ENCODE measurements around the gene GPR143. TPM values are rescaled to one million over a fixed set of nuclear protein-coding genes. Genes with fewer than 3 reads are reported as not detected.

The GPR143 gene
- total and polyA plus RNA-seq, 3 experiments from 2014 or later = 0.15 TPM; not detected in 2

DNA sequence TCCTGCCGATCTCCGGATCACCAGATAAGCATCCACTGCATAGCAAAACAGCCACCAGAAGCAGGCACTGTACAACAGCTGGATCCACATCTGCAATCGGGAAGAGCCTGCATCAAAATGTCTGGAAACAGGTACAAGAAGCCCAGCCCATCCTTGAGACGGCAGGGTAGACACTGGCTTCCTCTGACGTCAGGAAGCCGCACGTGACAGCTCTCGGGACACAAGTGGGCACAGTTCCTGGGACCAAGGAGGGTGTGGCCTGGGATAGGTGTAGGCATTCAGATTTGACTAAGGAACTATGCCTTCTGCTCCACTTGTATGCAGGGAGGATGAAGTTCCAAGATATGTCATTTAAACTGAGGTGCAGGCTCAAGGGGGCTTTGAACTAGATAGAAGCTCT, 6.3 kb downstream of the GPR143 start:
- CTCF ChIA-PET = no interaction called here
- H3K36me3 ChIP-seq (ENCODE audit: insufficient read depth, low read length) = no peaks in the 10 kb centered on the region
- Mint-ChIP-seq H3K4me1 (no peaks in the 10 kb centered on the region), H3K9me3 (peaks cover 0 to 8% (median 7%) of the 10 kb centered on the region in 5 donors), H3K36me3 (peaks cover 0 to 7% (median 0%) of the 10 kb centered on the region in 3 donors), H3K4me3 (no peak overlapping the region), H3K27me3 (peaks cover 8 to 12% of the 10 kb centered on the region in 2 donors), H3K27ac (peak overlapping the region in 1 of 8 donors; percentile 54)
- H3K27me3 ChIP-seq (ENCODE audit: insufficient read depth, low read length, poor library complexity, severe bottlenecking) = no peaks in the 10 kb centered on the region
- no peak overlapping the region for H3K4me3 ChIP-seq (ENCODE audit: low read length)
- H3K4me1 ChIP-seq (ENCODE audit: insufficient read depth, low read length) = no peaks in the 10 kb centered on the region
- no peak for DNase-seq
- no peaks in the 10 kb centered on the region for H3K9me3 ChIP-seq (ENCODE audit: low read length)
- no peak overlapping the region for H3K27ac ChIP-seq (ENCODE audit: low read depth, low read length)
- POLR2A ChIA-PET = no interaction called here

DNA sequence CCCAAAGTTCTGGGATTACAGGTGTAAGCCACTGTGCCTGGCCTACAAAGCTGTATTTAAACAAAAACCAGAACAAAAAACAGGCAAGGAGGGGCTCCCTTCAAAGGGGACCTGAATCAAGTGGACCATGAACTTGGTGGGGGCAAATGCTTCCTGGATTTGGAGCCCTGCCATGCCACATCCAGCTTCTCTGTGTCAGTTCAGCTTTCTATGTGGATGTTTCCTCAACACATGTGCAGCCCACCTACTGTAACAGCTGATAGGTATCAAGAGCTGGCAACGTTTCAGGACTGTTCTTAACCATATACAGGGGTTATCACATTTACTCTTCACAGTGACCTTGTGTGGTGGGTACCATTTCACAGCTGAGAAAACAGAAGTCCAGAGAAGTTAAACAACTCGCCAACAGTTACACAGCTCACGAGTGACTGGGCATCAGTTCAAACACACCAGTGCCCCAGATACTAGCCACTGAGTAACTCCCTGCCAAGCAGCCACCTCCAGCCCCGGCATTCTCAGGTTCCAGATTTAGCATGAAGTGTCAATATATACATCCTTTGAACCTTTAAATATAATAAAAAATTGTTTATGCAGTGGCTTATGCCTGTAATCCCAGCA, 7.5 kb downstream of the GPR143 start:
- Histone ChIP-seq H3K9me3 (ENCODE audit: low read length) (no peaks in the 10 kb centered on the region), H3K4me3 (ENCODE audit: low read length) (no peak overlapping the region), H3K27me3 (ENCODE audit: insufficient read depth, low read length, poor library complexity, severe bottlenecking) (no peaks in the 10 kb centered on the region), H3K4me1 (ENCODE audit: insufficient read depth, low read length) (no peaks in the 10 kb centered on the region), H3K36me3 (ENCODE audit: insufficient read depth, low read length) (no peaks in the 10 kb centered on the region), H3K27ac (ENCODE audit: low read depth, low read length) (no peak overlapping the region)
- Mint-ChIP-seq H3K36me3 (peaks cover 0 to 7% (median 0%) of the 10 kb centered on the region in 3 donors), H3K27me3 (peaks cover 8 to 9% of the 10 kb centered on the region in 2 donors), H3K4me3 (no peak overlapping the region), H3K27ac (no peak overlapping the region), H3K9me3 (peaks cover 0 to 8% (median 6%) of the 10 kb centered on the region in 5 donors), H3K4me1 (no peaks in the 10 kb centered on the region)
- CTCF ChIA-PET = no interaction called here
- POLR2A ChIA-PET = no interaction called here
- no peak for DNase-seq

- no peak for DNase-seq
- H3K4me3 ChIP-seq (ENCODE audit: low read length) = no peak overlapping the region
- peaks cover 0 to 7% (median 0%) of the 10 kb centered on the region in 3 donors for H3K36me3 Mint-ChIP-seq
- H3K4me1 Mint-ChIP-seq = no peaks in the 10 kb centered on the region
- no peak overlapping the region for H3K27ac Mint-ChIP-seq
- no peaks in the 10 kb centered on the region for H3K4me1 ChIP-seq (ENCODE audit: insufficient read depth, low read length)
- POLR2A ChIA-PET = no interaction called here
- no peaks in the 10 kb centered on the region for H3K27me3 ChIP-seq (ENCODE audit: insufficient read depth, low read length, poor library complexity, severe bottlenecking)
- peaks cover 7 to 8% of the 10 kb centered on the region in 2 donors for H3K27me3 Mint-ChIP-seq
- CTCF ChIA-PET = no interaction called here
- H3K9me3 Mint-ChIP-seq = peaks cover 0 to 8% (median 6%) of the 10 kb centered on the region in 5 donors
- no peak overlapping the region for H3K27ac ChIP-seq (ENCODE audit: low read depth, low read length)
- no peak overlapping the region for H3K4me3 Mint-ChIP-seq
- H3K36me3 ChIP-seq (ENCODE audit: insufficient read depth, low read length) = no peaks in the 10 kb centered on the region
- no peaks in the 10 kb centered on the region for H3K9me3 ChIP-seq (ENCODE audit: low read length)
Observed at GRCh38 chrX:9757366-9757765, 8.3 kb downstream of the GPR143 start.

DNA sequence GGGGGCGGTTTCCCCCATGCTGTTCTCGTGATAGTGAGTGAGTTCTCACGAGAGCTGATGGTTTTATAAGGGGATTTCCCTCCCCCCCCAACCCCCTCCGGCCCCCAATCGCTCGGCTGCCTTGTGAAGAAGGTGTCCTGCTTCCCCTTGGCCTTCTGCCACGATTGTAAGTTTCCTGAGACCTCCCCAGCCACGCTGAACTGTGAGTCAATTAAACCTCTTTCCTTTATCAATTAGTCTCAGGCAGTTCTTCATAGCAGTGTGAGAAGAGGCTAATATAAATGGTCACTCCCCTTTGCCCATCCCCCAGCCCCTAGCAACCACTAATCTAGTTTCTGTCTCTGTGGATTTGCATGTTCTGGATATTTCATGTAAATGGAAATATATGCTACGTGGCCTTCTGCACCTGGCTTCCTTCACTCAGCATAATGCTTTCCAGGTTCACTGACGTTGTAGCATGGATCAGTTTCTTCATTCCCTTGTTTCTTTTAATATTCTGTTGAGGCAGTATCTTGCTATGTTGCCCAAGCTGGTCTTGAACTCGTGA, 16.4 kb downstream of the GPR143 start:
- Histone ChIP-seq H3K36me3 (ENCODE audit: insufficient read depth, low read length) (no peaks in the 10 kb centered on the region), H3K27ac (ENCODE audit: low read depth, low read length) (no peak overlapping the region), H3K4me3 (ENCODE audit: low read length) (no peak overlapping the region), H3K27me3 (ENCODE audit: insufficient read depth, low read length, poor library complexity, severe bottlenecking) (no peaks in the 10 kb centered on the region), H3K9me3 (ENCODE audit: low read length) (no peaks in the 10 kb centered on the region), H3K4me1 (ENCODE audit: insufficient read depth, low read length) (peaks cover 4% of the 10 kb centered on the region)
- Mint-ChIP-seq H3K27me3 (peaks cover 0 to 9% of the 10 kb centered on the region in 2 donors), H3K4me3 (peak overlapping the region in 1 of 7 donors; percentile 72), H3K36me3 (peaks cover 0 to 10% (median 3%) of the 10 kb centered on the region in 3 donors), H3K9me3 (peaks cover 0 to 8% (median 7%) of the 10 kb centered on the region in 5 donors), H3K4me1 (peaks cover 7 to 20% (median 16%) of the 10 kb centered on the region in 3 donors), H3K27ac (no peak overlapping the region)
- POLR2A ChIA-PET = no interaction called here
- no peak for DNase-seq
- CTCF ChIA-PET = no interaction called here

DNA sequence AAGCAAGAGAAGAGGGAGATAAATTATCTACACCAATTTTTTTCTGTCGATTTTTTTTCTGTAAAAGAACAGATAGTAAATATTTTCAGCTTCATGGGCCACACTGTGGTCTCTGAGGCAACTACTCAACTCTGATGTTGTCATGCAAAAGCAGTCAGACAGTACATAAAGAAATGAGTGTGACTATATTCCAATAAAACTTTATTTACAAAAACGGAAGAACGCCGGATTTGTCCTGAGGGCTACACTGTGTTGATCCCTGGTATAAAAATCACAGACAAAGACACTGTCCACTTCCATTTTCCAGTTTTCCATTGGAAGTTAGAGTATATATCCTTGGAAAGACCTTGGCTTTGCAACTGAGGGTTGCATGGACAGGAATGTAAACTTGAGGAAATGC, 18.0 kb downstream of the GPR143 start:
- no peak overlapping the region for H3K27ac ChIP-seq (ENCODE audit: low read depth, low read length)
- H3K27me3 ChIP-seq (ENCODE audit: insufficient read depth, low read length, poor library complexity, severe bottlenecking) = no peaks in the 10 kb centered on the region
- peaks cover 0 to 7% of the 10 kb centered on the region in 2 donors for H3K27me3 Mint-ChIP-seq
- H3K4me3 Mint-ChIP-seq = no peak overlapping the region
- no peaks in the 10 kb centered on the region for H3K9me3 ChIP-seq (ENCODE audit: low read length)
- DNase-seq = no peak
- no peaks in the 10 kb centered on the region for H3K36me3 ChIP-seq (ENCODE audit: insufficient read depth, low read length)
- ChIA-PET CTCF (no interaction called here), POLR2A (no interaction called here)
- H3K27ac Mint-ChIP-seq = no peak overlapping the region
- no peak overlapping the region for H3K4me3 ChIP-seq (ENCODE audit: low read length)
- peaks cover 7 to 20% (median 16%) of the 10 kb centered on the region in 3 donors for H3K4me1 Mint-ChIP-seq
- peaks cover 4% of the 10 kb centered on the region for H3K4me1 ChIP-seq (ENCODE audit: insufficient read depth, low read length)
- H3K36me3 Mint-ChIP-seq = peaks cover 0 to 15% (median 3%) of the 10 kb centered on the region in 3 donors
- H3K9me3 Mint-ChIP-seq = peaks cover 0 to 13% (median 8%) of the 10 kb centered on the region in 5 donors

GRCh38 chrX:9746148-9746888, 19.3 kb downstream of the GPR143 start:
- Mint-ChIP-seq H3K9me3 (peaks cover 0 to 13% (median 8%) of the 10 kb centered on the region in 5 donors), H3K27me3 (peaks cover 0 to 3% of the 10 kb centered on the region in 2 donors), H3K27ac (no peak overlapping the region), H3K4me3 (peak overlapping the region in 1 of 7 donors; percentile 5), H3K36me3 (peaks cover 0 to 15% (median 3%) of the 10 kb centered on the region in 3 donors), H3K4me1 (peaks cover 7 to 20% (median 16%) of the 10 kb centered on the region in 3 donors)
- Histone ChIP-seq H3K27me3 (ENCODE audit: insufficient read depth, low read length, poor library complexity, severe bottlenecking) (no peaks in the 10 kb centered on the region), H3K4me1 (ENCODE audit: insufficient read depth, low read length) (peaks cover 4% of the 10 kb centered on the region), H3K9me3 (ENCODE audit: low read length) (no peaks in the 10 kb centered on the region), H3K27ac (ENCODE audit: low read depth, low read length) (no peak overlapping the region), H3K36me3 (ENCODE audit: insufficient read depth, low read length) (no peaks in the 10 kb centered on the region), H3K4me3 (ENCODE audit: low read length) (no peak overlapping the region)
- ChIA-PET POLR2A (no interaction called here), CTCF (no interaction called here)
- no peak for DNase-seq

DNA sequence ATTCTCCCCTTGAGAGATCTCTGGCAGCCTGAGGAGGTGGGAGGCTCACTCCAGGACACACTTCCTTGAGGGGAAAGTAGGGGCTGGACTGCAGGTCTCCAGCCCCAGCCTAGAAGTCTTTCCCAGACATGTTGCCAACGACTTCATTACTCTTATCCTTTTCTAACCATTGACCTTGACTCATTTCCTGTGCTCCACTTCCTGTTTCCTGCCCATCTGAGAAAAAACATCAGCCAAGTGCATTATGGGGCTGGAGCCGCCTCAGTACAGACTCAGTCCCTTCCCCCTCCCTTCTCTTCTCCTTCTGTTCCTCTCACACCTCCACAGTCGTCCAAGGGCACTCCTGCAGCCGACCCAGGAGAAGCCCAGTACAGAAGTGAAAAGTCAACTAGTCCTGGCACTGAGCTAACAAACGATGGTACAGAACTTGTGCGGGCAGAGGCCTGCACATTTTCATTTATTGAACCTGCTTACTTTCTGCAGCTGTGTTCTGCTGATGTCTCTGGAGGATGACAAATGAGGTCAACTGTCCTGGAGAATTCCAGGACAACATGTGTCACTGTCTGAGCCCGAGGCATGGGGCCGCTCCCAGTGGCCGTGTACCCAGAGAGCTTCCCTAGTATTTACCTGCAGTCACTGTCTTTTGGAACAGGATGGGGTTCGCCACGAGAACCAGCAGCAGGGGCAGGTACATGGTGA, 20.1 kb downstream of the GPR143 start:
- H3K4me1 Mint-ChIP-seq = peaks cover 7 to 20% (median 16%) of the 10 kb centered on the region in 3 donors
- H3K36me3 ChIP-seq (ENCODE audit: insufficient read depth, low read length) = no peaks in the 10 kb centered on the region
- H3K9me3 ChIP-seq (ENCODE audit: low read length) = no peaks in the 10 kb centered on the region
- peak overlapping the region in 1 of 8 donors; percentile 1 for H3K27ac Mint-ChIP-seq
- H3K27ac ChIP-seq (ENCODE audit: low read depth, low read length) = no peak overlapping the region
- H3K27me3 Mint-ChIP-seq = peaks cover 0 to 3% of the 10 kb centered on the region in 2 donors
- DNase-seq = no peak
- H3K36me3 Mint-ChIP-seq = peaks cover 0 to 15% (median 3%) of the 10 kb centered on the region in 3 donors
- H3K4me3 ChIP-seq (ENCODE audit: low read length) = no peak overlapping the region
- H3K9me3 Mint-ChIP-seq = peaks cover 0 to 13% (median 8%) of the 10 kb centered on the region in 5 donors
- ChIA-PET POLR2A (no interaction called here), CTCF (no interaction called here)
- H3K27me3 ChIP-seq (ENCODE audit: insufficient read depth, low read length, poor library complexity, severe bottlenecking) = no peaks in the 10 kb centered on the region
- peak overlapping the region in 5 of 7 donors; percentile 5 to 53 (median 36) for H3K4me3 Mint-ChIP-seq
- peaks cover 4% of the 10 kb centered on the region for H3K4me1 ChIP-seq (ENCODE audit: insufficient read depth, low read length)

GRCh38 chrX:9739130-9739529, 26.5 kb downstream of the GPR143 start:
- H3K4me3 ChIP-seq (ENCODE audit: low read length) = no peak overlapping the region
- CTCF ChIA-PET = no interaction called here

More at GRCh38 chrX:9739130-9739529, 26.5 kb downstream of the GPR143 start:
- no peak overlapping the region for H3K4me3 Mint-ChIP-seq
- H3K27ac Mint-ChIP-seq = no peak overlapping the region
- H3K36me3 Mint-ChIP-seq = peaks cover 0 to 5% (median 0%) of the 10 kb centered on the region in 3 donors
- no peaks in the 10 kb centered on the region for H3K4me1 Mint-ChIP-seq
- Histone ChIP-seq H3K9me3 (ENCODE audit: low read length) (no peaks in the 10 kb centered on the region), H3K4me1 (ENCODE audit: insufficient read depth, low read length) (no peaks in the 10 kb centered on the region), H3K36me3 (ENCODE audit: insufficient read depth, low read length) (no peaks in the 10 kb centered on the region), H3K27me3 (ENCODE audit: insufficient read depth, low read length, poor library complexity, severe bottlenecking) (no peaks in the 10 kb centered on the region), H3K27ac (ENCODE audit: low read depth, low read length) (no peak overlapping the region)
- POLR2A ChIA-PET = no interaction called here
- DNase-seq = no peak
- peaks cover 0 to 7% (median 0%) of the 10 kb centered on the region in 5 donors for H3K9me3 Mint-ChIP-seq
- H3K27me3 Mint-ChIP-seq = peaks cover 0 to 6% of the 10 kb centered on the region in 2 donors

Data from CD8-positive, alpha-beta memory T cell (primary cell).